H9 (cell line): Measurements from ENCODE around the gene FAM9B. TPM values are rescaled to one million over a fixed set of nuclear protein-coding genes. Genes with fewer than 3 reads are reported as not detected.

Source experiments
- DNase-seq: peaks from one replicate; pipeline ENCODE4 v3.0.0-alpha.2; 2017
- H2AFZ ChIP-seq: one replicate; pipeline ENCODE4 v1.6.1; 2013; ENCODE audit warnings: mild to moderate bottlenecking, low read length, control low read depth, moderate library complexity
- H2AK5ac ChIP-seq: 2 replicates; pipeline ENCODE4 v1.6.1; 2013; ENCODE audit warnings: low read length, control low read depth, mixed read lengths; ENCODE audit not compliant: insufficient read length
- H2BK120ac ChIP-seq: one replicate; pipeline ENCODE4 v1.6.1; 2013; ENCODE audit warnings: low read depth, mild to moderate bottlenecking, low read length, control low read depth, inconsistent platforms; ENCODE audit not compliant: poor library complexity, severe bottlenecking
- H2BK12ac ChIP-seq: 2 replicates; pipeline ENCODE4 v1.6.1; 2013; ENCODE audit warnings: low read length, control low read depth, mixed read lengths, low read depth; ENCODE audit not compliant: insufficient read length
- H2BK15ac ChIP-seq: 2 replicates; pipeline ENCODE4 v1.6.1; 2013; ENCODE audit warnings: low read depth, low read length, control low read depth
- H2BK20ac ChIP-seq: one replicate; pipeline ENCODE4 v1.6.1; 2013; ENCODE audit warnings: low read depth, mild to moderate bottlenecking, low read length, control low read depth, inconsistent platforms; ENCODE audit not compliant: poor library complexity, severe bottlenecking
- H2BK5ac ChIP-seq: 2 replicates; pipeline ENCODE4 v1.6.1; 2013; ENCODE audit warnings: low read length, control low read depth, mixed read lengths; ENCODE audit not compliant: insufficient read length
- H3K14ac ChIP-seq: 2 replicates; pipeline ENCODE4 v1.6.1; 2013; ENCODE audit warnings: low read length, control low read depth; ENCODE audit not compliant: insufficient read depth
- H3K18ac ChIP-seq: 2 replicates; pipeline ENCODE4 v1.6.1; 2013; ENCODE audit warnings: low read depth, mild to moderate bottlenecking, mixed read lengths, low read length, control low read depth; ENCODE audit not compliant: insufficient read length
- H3K23ac ChIP-seq: 2 replicates; pipeline ENCODE4 v1.6.1; 2013; ENCODE audit warnings: low read length, control low read depth, mixed read lengths, low read depth; ENCODE audit not compliant: insufficient read length
- H3K23me2 ChIP-seq: 2 replicates; pipeline ENCODE4 v1.6.1; 2013; ENCODE audit warnings: low read depth, mild to moderate bottlenecking, mixed read lengths, low read length, control low read depth; ENCODE audit not compliant: insufficient read length, poor library complexity, severe bottlenecking
- H3K27ac ChIP-seq: 2 replicates; pipeline ENCODE4 v1.5.1; 2013; ENCODE audit warnings: low read length, control low read depth, mixed read lengths, low read depth; ENCODE audit not compliant: insufficient read length
- H3K27me3 ChIP-seq: 2 replicates; pipeline ENCODE4 v1.6.1; 2013; ENCODE audit warnings: low read length, control low read depth, inconsistent platforms; ENCODE audit not compliant: insufficient read depth
- H3K4ac ChIP-seq: 2 replicates; pipeline ENCODE4 v1.6.1; 2013; ENCODE audit warnings: low read depth, mild to moderate bottlenecking, control low read depth, inconsistent platforms, low read length, moderate library complexity
- H3K4me1 ChIP-seq: 2 replicates; pipeline ENCODE4 v1.6.1; 2013; ENCODE audit warnings: low read length, control low read depth, inconsistent platforms; ENCODE audit not compliant: insufficient read depth
- H3K4me2 ChIP-seq: 2 replicates; pipeline ENCODE4 v1.6.1; 2013; ENCODE audit warnings: low read length, control low read depth, mixed read lengths; ENCODE audit not compliant: insufficient read length, insufficient read depth
- H3K56ac ChIP-seq: 2 replicates; pipeline ENCODE4 v1.6.1; 2013; ENCODE audit warnings: low read depth, mild to moderate bottlenecking, mixed read lengths, low read length, control low read depth; ENCODE audit not compliant: insufficient read length
- H3K79me1 ChIP-seq: 2 replicates; pipeline ENCODE4 v1.6.1; 2013; ENCODE audit warnings: low read depth, mild to moderate bottlenecking, moderate library complexity, low read length, control low read depth, inconsistent platforms; ENCODE audit not compliant: insufficient read depth, poor library complexity, severe bottlenecking
- H3K79me2 ChIP-seq: 2 replicates; pipeline ENCODE4 v1.6.1; 2013; ENCODE audit warnings: low read length, control low read depth, inconsistent platforms; ENCODE audit not compliant: insufficient read depth
- H3K9ac ChIP-seq: 2 replicates; pipeline ENCODE4 v1.6.1; 2013; ENCODE audit warnings: low read length, control low read depth, mixed read lengths; ENCODE audit not compliant: insufficient read length; ENCODE audit errors: extremely low read depth
- H3K9me3 ChIP-seq: one replicate; pipeline ENCODE4 v1.6.1; 2013; ENCODE audit warnings: low read depth, low read length, inconsistent platforms; ENCODE audit not compliant: control insufficient read depth
- H3T11ph ChIP-seq: one replicate; pipeline ENCODE4 v1.6.1; 2013; ENCODE audit warnings: mild to moderate bottlenecking, low read length, control low read depth, inconsistent platforms
- H4K20me1 ChIP-seq: one replicate; pipeline ENCODE4 v1.6.1; 2013; ENCODE audit not compliant: control insufficient read depth, insufficient read length, insufficient read depth
- H4K5ac ChIP-seq: 2 replicates; pipeline ENCODE4 v1.6.1; 2013; ENCODE audit warnings: low read depth, mild to moderate bottlenecking, mixed read lengths, low read length, control low read depth; ENCODE audit not compliant: insufficient read length
- H4K8ac ChIP-seq: replicated peaks from 2 replicates; pipeline ENCODE4 v1.6.1; 2013; ENCODE audit warnings: low read length, control low read depth, mixed read lengths, low read depth; ENCODE audit not compliant: insufficient read length
- H4K91ac ChIP-seq: 2 replicates; pipeline ENCODE4 v1.6.1; 2013; ENCODE audit warnings: low read depth, mild to moderate bottlenecking, moderate library complexity, mixed read lengths, low read length, control low read depth; ENCODE audit not compliant: insufficient read length
- H3K27ac Mint-ChIP-seq, 3 experiments: 2 replicates in 2 of 3; 3 replicates in 1 of 3; pipeline ENCODE4 v1.8.0; 2020 to 2021; ENCODE audit warnings: mixed read lengths in 3 of 3, mild to moderate bottlenecking in 1 of 3, moderate library complexity in 1 of 3
- H3K27me3 Mint-ChIP-seq: 2 replicates; pipeline ENCODE4 v1.8.0; 2021; ENCODE audit warnings: low read depth, mild to moderate bottlenecking, moderate library complexity, mixed read lengths
- H3K36me3 Mint-ChIP-seq, 3 experiments: 2 replicates in 2 of 3; 3 replicates in 1 of 3; pipeline ENCODE4 v1.8.0; 2020 to 2021; ENCODE audit warnings: low read depth in 3 of 3, mixed read lengths in 3 of 3; ENCODE audit not compliant: insufficient read depth in 1 of 3
- H3K4me1 Mint-ChIP-seq, 2 experiments: 2 replicates each; pipeline ENCODE4 v1.8.0; 2020; ENCODE audit warnings: mixed read lengths in 2 of 2
- H3K4me3 Mint-ChIP-seq, 2 experiments: 2 replicates in 1 of 2; 3 replicates in 1 of 2; pipeline ENCODE4 v1.8.0; 2020 to 2021; ENCODE audit warnings: mild to moderate bottlenecking in 2 of 2, mixed read lengths in 2 of 2, moderate library complexity in 1 of 2
- H3K9me3 Mint-ChIP-seq, 2 experiments: 2 replicates in 1 of 2; 3 replicates in 1 of 2; pipeline ENCODE4 v1.8.0; 2020; ENCODE audit warnings: mild to moderate bottlenecking in 2 of 2, mixed read lengths in 2 of 2, moderate library complexity in 1 of 2
- WGBS: extraction: QIAGEN DNeasy Blood & Tissue Kit; methylation state at CpG from one replicate; pipeline ENCODE4 v1.1.7; 2013; ENCODE audit warnings: missing lambda C conversion rate, low lambda C conversion rate, mixed read lengths; ENCODE audit not compliant: insufficient read length; ENCODE audit errors: extremely low coverage; 5-methylcytosine and 5-hydroxymethylcytosine counted together
- total RNA-seq: library from RNA; stranded (reverse); gene quantifications from 2 replicates; pipeline ENCODE4 v1.2.1, GENCODE V29; 2021
- TF ChIP-seq, protein P1 (sequence below): fragments of 200-600 bp; sonication (generic); conservative IDR thresholded peaks from 3 replicates; pipeline ENCODE4 v1.8.0; 2021; ENCODE audit warnings: antibody characterized with exemption, mild to moderate bottlenecking

Gene FAM9B
- total RNA-seq, 1 experiment from 2014 or later: not detected

- no peaks in the 10 kb centered on the region; a peak in 2 of 7 replicates for H3K36me3 Mint-ChIP-seq
- no peak overlapping the region for H2AFZ ChIP-seq
These were observed 49.7 kb downstream of the FAM9B start for GRCh38 chrX:8984231-8984630.

More at GRCh38 chrX:8984231-8984630, 49.7 kb downstream of the FAM9B start:
- no peaks in the 10 kb centered on the region for H3K4me1 ChIP-seq
- no peak overlapping the region for H4K91ac ChIP-seq
- peaks cover 5 to 8% of the 10 kb centered on the region in 2 experiments; a peak in 3 of 4 replicates for H3K4me1 Mint-ChIP-seq
- TF ChIP-seq, protein P1, sequence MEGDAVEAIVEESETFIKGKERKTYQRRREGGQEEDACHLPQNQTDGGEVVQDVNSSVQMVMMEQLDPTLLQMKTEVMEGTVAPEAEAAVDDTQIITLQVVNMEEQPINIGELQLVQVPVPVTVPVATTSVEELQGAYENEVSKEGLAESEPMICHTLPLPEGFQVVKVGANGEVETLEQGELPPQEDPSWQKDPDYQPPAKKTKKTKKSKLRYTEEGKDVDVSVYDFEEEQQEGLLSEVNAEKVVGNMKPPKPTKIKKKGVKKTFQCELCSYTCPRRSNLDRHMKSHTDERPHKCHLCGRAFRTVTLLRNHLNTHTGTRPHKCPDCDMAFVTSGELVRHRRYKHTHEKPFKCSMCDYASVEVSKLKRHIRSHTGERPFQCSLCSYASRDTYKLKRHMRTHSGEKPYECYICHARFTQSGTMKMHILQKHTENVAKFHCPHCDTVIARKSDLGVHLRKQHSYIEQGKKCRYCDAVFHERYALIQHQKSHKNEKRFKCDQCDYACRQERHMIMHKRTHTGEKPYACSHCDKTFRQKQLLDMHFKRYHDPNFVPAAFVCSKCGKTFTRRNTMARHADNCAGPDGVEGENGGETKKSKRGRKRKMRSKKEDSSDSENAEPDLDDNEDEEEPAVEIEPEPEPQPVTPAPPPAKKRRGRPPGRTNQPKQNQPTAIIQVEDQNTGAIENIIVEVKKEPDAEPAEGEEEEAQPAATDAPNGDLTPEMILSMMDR: no peak
- H3K27ac Mint-ChIP-seq: no peak overlapping the region
- no peak overlapping the region for H2AK5ac ChIP-seq
- H2BK5ac ChIP-seq: no peak overlapping the region
- no peak overlapping the region for H3K27ac ChIP-seq
- no peak overlapping the region for H4K5ac ChIP-seq
- H3K23me2 ChIP-seq: no peaks in the 10 kb centered on the region
- no peak for DNase-seq
- no peak overlapping the region for H3K14ac ChIP-seq
- peaks cover 7 to 37% of the 10 kb centered on the region in 2 experiments; a peak in 4 of 5 replicates for H3K9me3 Mint-ChIP-seq
- H3K9me3 ChIP-seq: no peaks in the 10 kb centered on the region
- no peak overlapping the region for H2BK120ac ChIP-seq
- H4K8ac ChIP-seq: no peak overlapping the region
- no peak overlapping the region for H3K56ac ChIP-seq
- no peak overlapping the region for H3K23ac ChIP-seq
- no peak overlapping the region for H2BK20ac ChIP-seq
- WGBS: no CpG with 5 or more reads among the region's 2 CpGs
- no peaks in the 10 kb centered on the region for H3K79me2 ChIP-seq
- H2BK15ac ChIP-seq: no peak overlapping the region
- no peak overlapping the region for H2BK12ac ChIP-seq
- no peaks in the 10 kb centered on the region for H3K79me1 ChIP-seq
- no peak overlapping the region for H3K4me2 ChIP-seq
- no peak overlapping the region for H3K4me3 Mint-ChIP-seq
- no peak overlapping the region for H3K18ac ChIP-seq
- H3K9ac ChIP-seq: no peak overlapping the region
- no peak overlapping the region for H3K4ac ChIP-seq
- H3T11ph ChIP-seq: no peak overlapping the region
- H4K20me1 ChIP-seq: no peaks in the 10 kb centered on the region
- H3K27me3 Mint-ChIP-seq: peaks cover 2% of the 10 kb centered on the region; the same call in 1 of the 2 replicates
- H3K27me3 ChIP-seq: no peaks in the 10 kb centered on the region
